ENCODE data around the gene PRKAG2. TPM values are rescaled to one million over a fixed set of nuclear protein-coding genes. Genes with fewer than 3 reads are reported as not detected.

Gene PRKAG2
- total and polyA plus RNA-seq, 4 donors = 36.7 to 46.1 (median 40.0) TPM

DNA sequence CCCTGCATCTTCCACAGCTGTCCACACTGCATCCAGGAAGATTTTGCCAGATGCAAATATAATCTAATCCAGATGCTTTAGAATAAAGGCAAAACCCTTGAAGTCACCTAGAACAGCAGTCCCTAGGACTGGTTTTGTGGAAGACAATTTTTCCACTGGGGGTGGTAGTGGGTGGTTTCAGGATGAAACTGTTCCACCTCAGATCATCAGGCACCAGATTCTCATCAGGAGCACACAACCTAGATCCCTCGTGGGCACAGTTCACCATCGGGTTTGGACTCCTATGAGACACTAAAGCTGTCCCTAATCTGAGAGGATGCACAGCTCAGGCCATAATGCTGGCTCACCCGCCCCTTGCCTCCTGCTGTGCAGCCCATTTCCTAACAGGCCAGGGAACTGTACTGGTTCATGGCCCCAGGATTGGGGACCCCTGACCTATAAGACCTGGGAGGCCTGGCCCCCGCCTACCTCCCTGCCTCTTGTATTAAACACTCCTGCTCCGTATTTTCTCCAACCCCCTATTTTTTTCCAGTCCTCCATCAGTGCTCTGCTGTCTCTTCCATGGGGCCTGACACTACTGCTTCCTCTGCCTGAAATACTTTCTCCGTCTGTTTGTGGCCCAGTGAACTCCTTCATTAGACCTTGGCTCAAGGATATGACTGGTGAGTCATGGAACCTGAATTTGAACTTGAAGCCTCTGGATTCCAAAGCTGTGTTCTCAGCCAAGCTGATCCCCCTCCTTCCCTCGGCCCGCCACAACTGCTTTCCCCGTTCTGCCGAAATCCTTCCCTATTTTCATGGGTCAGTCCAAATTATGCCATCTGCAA lies 277.3 kb downstream of the PRKAG2 start:
- 83% methylated on average over 10 of the region's 10 CpGs for WGBS (ENCODE audit: insufficient coverage)
- no peak overlapping the region for H3K4me3 ChIP-seq (ENCODE audit: low read depth, low read length)
- H3K27me3 ChIP-seq (ENCODE audit: control insufficient read depth, insufficient read depth, low read length) = no peaks in the 10 kb centered on the region
- peaks cover 14% of the 10 kb centered on the region for H3K36me3 ChIP-seq (ENCODE audit: control insufficient read depth, insufficient read depth, low read length)
- H3K27ac ChIP-seq (ENCODE audit: low read depth, low read length) = peak overlapping the region; percentile 43
- H3K9me3 ChIP-seq (ENCODE audit: control insufficient read depth, insufficient read depth, low read length) = no peaks in the 10 kb centered on the region
- no peaks in the 10 kb centered on the region for H3K4me1 ChIP-seq (ENCODE audit: control insufficient read depth, insufficient read depth, low read length)
- no peak for DNase-seq (ENCODE audit: low read depth in 4 of 6, low spot score in 6 of 6)

DNA sequence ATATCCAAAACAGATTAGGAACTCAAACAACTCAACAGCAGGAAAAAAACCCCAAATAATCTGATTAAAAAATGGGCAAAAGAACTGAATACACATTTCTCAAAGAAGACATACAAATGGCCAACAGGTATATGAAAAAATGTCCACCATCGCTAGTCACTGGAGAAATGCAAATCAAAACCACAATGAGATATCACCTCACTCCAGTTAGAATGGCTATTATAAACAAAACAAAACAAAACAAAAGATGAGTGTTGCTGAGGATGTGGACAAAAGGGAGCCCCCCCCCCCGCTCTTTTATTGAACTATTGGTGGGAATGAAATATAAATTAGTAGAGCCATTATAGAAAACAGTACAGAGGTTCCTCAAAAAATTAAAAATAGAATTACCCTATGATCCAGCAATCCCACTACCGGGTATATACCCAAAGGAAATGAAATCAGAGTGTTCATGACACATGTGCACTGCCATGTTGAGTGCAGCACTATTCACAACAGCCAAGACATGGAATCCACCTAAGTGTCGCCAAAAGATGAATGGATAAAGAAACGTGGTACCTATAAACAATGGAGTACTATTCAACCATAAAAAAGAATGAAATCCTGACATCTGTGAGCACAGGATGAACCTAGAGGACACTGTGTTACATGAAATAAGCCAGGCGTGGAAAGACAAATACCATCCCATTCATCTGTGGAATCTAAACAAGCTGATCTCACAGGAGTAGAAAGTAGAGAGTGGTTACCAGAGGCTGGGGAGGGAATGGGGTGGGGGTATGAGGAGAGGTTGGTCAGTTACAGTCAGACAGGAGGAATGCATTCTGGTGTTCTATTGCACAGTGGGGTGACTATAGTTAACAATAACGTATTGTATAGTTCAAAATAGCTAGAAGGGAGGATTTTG lies 279.1 kb downstream of the PRKAG2 start:
- WGBS (ENCODE audit: insufficient coverage) = no CpG with 5 or more reads among the region's 7 CpGs
- no peaks in the 10 kb centered on the region for H3K4me1 ChIP-seq (ENCODE audit: control insufficient read depth, insufficient read depth, low read length)
- no peak overlapping the region for H3K27ac ChIP-seq (ENCODE audit: low read depth, low read length)
- no peaks in the 10 kb centered on the region for H3K9me3 ChIP-seq (ENCODE audit: control insufficient read depth, insufficient read depth, low read length)
- no peak for DNase-seq (ENCODE audit: low read depth in 4 of 6, low spot score in 6 of 6)
- no peaks in the 10 kb centered on the region for H3K27me3 ChIP-seq (ENCODE audit: control insufficient read depth, insufficient read depth, low read length)
- peaks cover 7% of the 10 kb centered on the region for H3K36me3 ChIP-seq (ENCODE audit: control insufficient read depth, insufficient read depth, low read length)
- H3K4me3 ChIP-seq (ENCODE audit: low read depth, low read length) = no peak overlapping the region

DNA sequence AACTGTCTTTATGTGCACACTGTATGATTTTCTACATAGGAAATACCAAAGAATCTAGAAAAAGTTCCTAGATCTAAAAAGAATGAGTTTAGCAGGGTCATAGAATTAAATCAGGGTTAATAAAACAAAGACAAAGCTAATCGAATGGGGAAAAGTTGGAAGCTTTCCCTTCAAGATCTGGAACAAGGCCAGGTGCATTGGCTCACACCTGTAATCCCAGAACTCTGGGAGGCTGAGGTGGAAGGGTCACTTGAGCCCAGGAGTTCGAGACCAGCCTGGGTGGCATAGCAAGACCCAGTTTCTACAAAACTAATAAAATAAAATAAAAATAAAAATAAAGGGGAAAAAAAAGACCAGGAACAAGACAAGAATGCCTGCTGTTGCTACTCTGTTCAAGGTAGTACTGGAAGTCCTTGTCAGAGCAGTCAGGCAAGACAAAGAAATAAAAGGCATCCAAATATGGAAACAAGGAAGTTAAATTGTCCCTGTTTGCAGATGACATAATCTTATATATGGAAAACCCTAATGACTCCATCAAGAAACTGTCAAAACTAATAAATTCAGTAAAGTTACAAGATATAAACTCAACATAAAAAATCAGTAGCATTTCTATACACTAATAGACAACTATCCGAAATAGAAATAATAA lies 281.1 kb downstream of the PRKAG2 start:
- no peak for DNase-seq (ENCODE audit: low read depth in 4 of 6, low spot score in 6 of 6)
- WGBS (ENCODE audit: insufficient coverage) = 67% methylated on average over 1 of the region's 3 CpGs
- H3K9me3 ChIP-seq (ENCODE audit: control insufficient read depth, insufficient read depth, low read length) = no peaks in the 10 kb centered on the region
- H3K27ac ChIP-seq (ENCODE audit: low read depth, low read length) = no peak overlapping the region
- no peaks in the 10 kb centered on the region for H3K4me1 ChIP-seq (ENCODE audit: control insufficient read depth, insufficient read depth, low read length)
- H3K4me3 ChIP-seq (ENCODE audit: low read depth, low read length) = no peak overlapping the region
- H3K27me3 ChIP-seq (ENCODE audit: control insufficient read depth, insufficient read depth, low read length) = no peaks in the 10 kb centered on the region
- H3K36me3 ChIP-seq (ENCODE audit: control insufficient read depth, insufficient read depth, low read length) = peaks cover 9% of the 10 kb centered on the region

DNA sequence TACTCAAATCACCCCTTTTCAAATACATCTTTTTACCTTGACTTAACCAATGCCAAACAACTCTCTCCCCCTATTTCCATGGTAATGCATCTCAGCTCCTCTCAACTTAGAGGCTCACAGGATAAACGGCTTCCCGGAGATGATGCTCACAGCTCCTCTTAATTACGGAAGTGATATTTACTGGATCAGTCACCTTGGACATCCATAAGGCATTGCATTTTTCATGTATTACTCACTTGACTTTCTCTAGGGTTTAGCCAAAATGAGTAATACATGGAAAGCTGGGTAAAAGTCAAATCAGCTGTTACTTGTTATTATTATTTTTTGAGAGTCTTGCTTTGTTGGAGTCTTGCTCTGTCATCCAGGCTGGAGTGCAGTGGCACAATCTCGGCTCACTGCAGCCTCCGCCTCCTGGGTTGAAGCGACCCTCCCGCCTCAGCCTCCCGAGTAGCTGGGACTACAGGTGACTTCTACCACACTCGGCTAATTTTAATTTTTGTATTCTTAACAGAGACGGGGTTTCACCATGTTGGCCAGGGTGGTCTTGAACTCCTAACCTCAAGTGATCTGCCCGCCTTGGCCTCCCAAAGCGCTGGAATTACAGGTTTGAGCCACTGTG lies 283.9 kb downstream of the PRKAG2 start:
- no peak for DNase-seq (ENCODE audit: low read depth in 4 of 6, low spot score in 6 of 6)
- no peaks in the 10 kb centered on the region for H3K9me3 ChIP-seq (ENCODE audit: control insufficient read depth, insufficient read depth, low read length)
- H3K36me3 ChIP-seq (ENCODE audit: control insufficient read depth, insufficient read depth, low read length) = peaks cover 9% of the 10 kb centered on the region
- peaks cover 10% of the 10 kb centered on the region for H3K4me1 ChIP-seq (ENCODE audit: control insufficient read depth, insufficient read depth, low read length)
- WGBS (ENCODE audit: insufficient coverage) = 97% methylated on average over 11 of the region's 12 CpGs
- H3K4me3 ChIP-seq (ENCODE audit: low read depth, low read length) = no peak overlapping the region
- no peaks in the 10 kb centered on the region for H3K27me3 ChIP-seq (ENCODE audit: control insufficient read depth, insufficient read depth, low read length)
- no peak overlapping the region for H3K27ac ChIP-seq (ENCODE audit: low read depth, low read length)

DNA sequence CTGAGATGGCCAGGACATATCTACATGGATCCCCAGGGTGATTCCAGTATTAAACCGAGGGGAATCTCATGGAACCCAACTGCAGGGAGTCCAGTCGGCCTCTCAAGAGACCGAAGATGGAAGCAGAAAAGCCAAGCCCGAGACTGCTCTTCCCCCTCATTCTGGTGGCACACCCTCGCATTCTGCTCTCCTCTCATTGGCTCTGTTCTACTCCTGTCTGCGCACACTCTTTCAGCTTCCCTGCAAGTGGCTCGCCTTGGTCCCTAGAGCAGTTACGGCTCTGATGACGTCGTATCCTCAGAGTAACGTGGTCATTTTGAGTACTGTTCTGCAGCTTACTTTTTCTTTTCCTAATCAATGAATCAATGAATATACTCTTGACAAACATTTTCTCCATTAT lies 284.6 kb downstream of the PRKAG2 start:
- Histone ChIP-seq H3K36me3 (ENCODE audit: control insufficient read depth, insufficient read depth, low read length) (peaks cover 9% of the 10 kb centered on the region), H3K4me1 (ENCODE audit: control insufficient read depth, insufficient read depth, low read length) (peaks cover 10% of the 10 kb centered on the region), H3K9me3 (ENCODE audit: control insufficient read depth, insufficient read depth, low read length) (no peaks in the 10 kb centered on the region), H3K4me3 (ENCODE audit: low read depth, low read length) (no peak overlapping the region), H3K27me3 (ENCODE audit: control insufficient read depth, insufficient read depth, low read length) (no peaks in the 10 kb centered on the region), H3K27ac (ENCODE audit: low read depth, low read length) (no peak overlapping the region)
- WGBS (ENCODE audit: insufficient coverage) = 97% methylated on average over 11 of the region's 11 CpGs
- DNase-seq (ENCODE audit: low read depth in 4 of 6, low spot score in 6 of 6) = no peak

DNA sequence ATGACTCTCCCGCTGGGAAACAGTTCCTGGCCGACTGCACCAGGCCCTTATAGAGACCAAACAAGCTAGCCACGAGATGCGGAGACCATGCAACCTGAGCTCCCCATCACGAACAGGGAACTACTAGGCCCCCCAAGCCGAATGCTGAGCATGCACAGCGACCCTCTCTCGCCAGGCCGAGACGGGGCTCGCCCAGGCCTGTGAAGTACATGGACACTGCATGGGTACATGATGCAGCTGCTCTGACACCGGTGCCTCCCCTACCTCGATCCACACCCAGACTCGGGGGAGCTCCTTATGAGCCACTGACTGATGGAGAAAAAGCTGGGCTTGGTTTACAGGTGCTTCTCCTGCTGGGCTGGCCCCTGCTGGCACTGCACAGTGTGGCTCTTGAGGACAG lies 285.0 kb downstream of the PRKAG2 start:
- no peak overlapping the region for H3K4me3 ChIP-seq (ENCODE audit: low read depth, low read length)
- peaks cover 9% of the 10 kb centered on the region for H3K36me3 ChIP-seq (ENCODE audit: control insufficient read depth, insufficient read depth, low read length)
- no peak overlapping the region for H3K27ac ChIP-seq (ENCODE audit: low read depth, low read length)
- H3K27me3 ChIP-seq (ENCODE audit: control insufficient read depth, insufficient read depth, low read length) = no peaks in the 10 kb centered on the region
- no peaks in the 10 kb centered on the region for H3K9me3 ChIP-seq (ENCODE audit: control insufficient read depth, insufficient read depth, low read length)
- H3K4me1 ChIP-seq (ENCODE audit: control insufficient read depth, insufficient read depth, low read length) = peaks cover 10% of the 10 kb centered on the region
- WGBS (ENCODE audit: insufficient coverage) = 85% methylated on average over 11 of the region's 14 CpGs
- no peak for DNase-seq (ENCODE audit: low read depth in 4 of 6, low spot score in 6 of 6)

DNA sequence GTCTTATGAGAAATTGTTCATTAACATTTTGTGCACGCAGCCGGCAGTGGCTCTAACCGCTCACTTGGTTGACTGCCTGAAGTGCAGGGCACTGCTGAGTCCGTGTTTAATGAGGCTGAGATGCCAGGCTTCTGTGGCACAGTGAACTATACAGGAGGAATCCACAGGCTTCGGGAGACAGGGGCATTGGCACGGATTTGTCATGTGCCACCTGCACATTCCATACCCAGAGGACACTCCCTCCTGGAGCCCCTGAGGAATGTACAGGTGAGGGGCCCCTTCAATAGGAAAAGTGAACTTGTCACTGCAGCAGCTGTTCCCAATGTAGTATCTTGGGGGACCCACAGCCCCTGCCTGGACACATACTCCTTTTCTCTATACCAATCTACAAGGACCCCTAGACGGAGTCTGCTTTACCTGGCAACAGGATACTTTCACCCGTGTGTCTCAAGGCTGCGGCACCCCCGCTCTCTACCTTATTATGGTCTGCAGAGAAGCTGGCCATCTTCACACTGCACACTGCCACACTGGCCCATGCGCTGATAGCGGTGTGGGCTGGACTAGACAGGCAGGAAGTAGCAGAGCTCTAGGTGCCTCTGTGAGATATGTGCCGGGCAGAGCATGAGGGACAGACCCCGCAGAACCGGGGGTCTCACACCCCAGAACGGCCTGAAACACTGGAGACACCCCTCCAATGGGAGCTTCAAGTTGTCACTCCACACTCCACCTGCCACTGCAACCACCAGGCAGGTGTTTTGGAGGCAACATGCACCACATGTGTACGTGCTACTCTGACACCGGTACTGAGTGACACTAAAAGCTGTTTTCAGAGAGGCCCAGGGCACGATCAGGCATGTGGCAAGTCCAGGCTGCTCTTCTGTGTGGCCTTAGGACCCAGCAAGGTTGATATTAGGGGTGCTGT lies 285.8 kb downstream of the PRKAG2 start:
- H3K27me3 ChIP-seq (ENCODE audit: control insufficient read depth, insufficient read depth, low read length) = no peaks in the 10 kb centered on the region
- H3K4me3 ChIP-seq (ENCODE audit: low read depth, low read length) = no peak overlapping the region
- H3K9me3 ChIP-seq (ENCODE audit: control insufficient read depth, insufficient read depth, low read length) = no peaks in the 10 kb centered on the region
- peak in 1 of 6 donors; percentile 62 for DNase-seq (ENCODE audit: low read depth in 4 of 6, low spot score in 6 of 6)
- no peak overlapping the region for H3K27ac ChIP-seq (ENCODE audit: low read depth, low read length)
- peaks cover 9% of the 10 kb centered on the region for H3K36me3 ChIP-seq (ENCODE audit: control insufficient read depth, insufficient read depth, low read length)
- 82% methylated on average over 14 of the region's 19 CpGs for WGBS (ENCODE audit: insufficient coverage)
- H3K4me1 ChIP-seq (ENCODE audit: control insufficient read depth, insufficient read depth, low read length) = peaks cover 10% of the 10 kb centered on the region

DNA sequence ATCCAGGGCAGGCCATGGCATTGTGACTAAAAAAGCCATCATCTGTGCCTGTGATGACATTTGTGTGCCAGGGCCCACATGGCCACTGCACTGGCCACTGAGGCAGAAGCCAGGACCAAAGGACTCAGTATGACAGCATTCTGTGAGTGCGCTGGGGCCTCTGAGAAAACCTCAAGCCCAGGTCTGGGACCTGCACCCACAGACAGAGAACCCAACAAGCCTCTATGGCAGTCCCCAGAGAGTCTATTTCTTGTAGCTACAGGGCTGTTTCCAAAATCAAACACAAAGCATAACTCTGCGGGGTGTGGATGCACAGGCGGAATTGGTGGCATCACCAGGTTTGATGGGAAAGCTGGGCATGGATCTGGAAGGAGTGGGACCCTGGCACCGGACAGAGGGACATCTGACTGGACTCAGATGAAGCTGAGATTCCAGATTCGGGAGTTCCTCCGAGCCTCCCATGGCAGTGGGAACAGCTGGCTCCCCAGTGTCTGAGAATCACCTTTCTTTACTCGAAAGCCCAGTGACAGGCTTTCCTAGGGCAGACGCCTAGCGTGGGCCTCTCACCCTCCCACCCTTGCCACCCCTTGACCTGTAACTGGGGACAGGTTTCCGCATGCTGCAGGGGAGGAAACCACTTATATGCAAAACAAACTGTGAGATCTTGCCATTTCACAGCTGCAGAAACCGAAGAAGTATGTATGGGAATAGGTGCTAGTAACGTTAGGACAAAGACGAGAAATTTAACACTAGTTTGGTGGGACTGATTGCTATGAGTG lies 286.7 kb downstream of the PRKAG2 start:
- no peak for DNase-seq (ENCODE audit: low read depth in 4 of 6, low spot score in 6 of 6)
- H3K27me3 ChIP-seq (ENCODE audit: control insufficient read depth, insufficient read depth, low read length) = no peaks in the 10 kb centered on the region
- WGBS (ENCODE audit: insufficient coverage) = 86% methylated on average over 10 of the region's 13 CpGs
- H3K9me3 ChIP-seq (ENCODE audit: control insufficient read depth, insufficient read depth, low read length) = no peaks in the 10 kb centered on the region
- H3K27ac ChIP-seq (ENCODE audit: low read depth, low read length) = no peak overlapping the region
- peaks cover 12% of the 10 kb centered on the region for H3K36me3 ChIP-seq (ENCODE audit: control insufficient read depth, insufficient read depth, low read length)
- peaks cover 14% of the 10 kb centered on the region for H3K4me1 ChIP-seq (ENCODE audit: control insufficient read depth, insufficient read depth, low read length)
- H3K4me3 ChIP-seq (ENCODE audit: low read depth, low read length) = no peak overlapping the region
